HEK293T (cell line): Measurements from ENCODE around the gene KAT6B.
"Not testable (repeated sequence)": the region's sequence is repeated elsewhere in the genome, so short reads cannot be mapped to it uniquely, and the experiment has no call there.

Source experiments
- CTCF ChIA-PET: fragments of 350-600 bp; formaldehyde crosslinking; extraction: SDS; loops from one replicate; lab custom pipeline; 2021; ENCODE audit warnings: antibody characterized with exemption, inconsistent platforms; lab: Yijun Ruan, JAX
- POLR2A ChIA-PET: fragments of 350-600 bp; formaldehyde crosslinking; extraction: SDS; loops from one replicate; lab custom pipeline; 2020; ENCODE audit warnings: antibody characterized with exemption, inconsistent platforms; lab: Yijun Ruan, JAX
- DNase-seq: peaks from one replicate; pipeline ENCODE4 v3.0.0; 2012; ENCODE audit warnings: mixed read lengths; ENCODE audit errors: extremely low spot score
- ARNT ChIP-seq: fragments of 450-650 bp; IDR thresholded peaks from 2 replicates; pipeline ENCODE4 v1.6.1; 2017; ENCODE audit warnings: mild to moderate bottlenecking
- BHLHE40 ChIP-seq: fragments of 450-650 bp; IDR thresholded peaks from 2 replicates; pipeline ENCODE4 v1.6.1; 2016; ENCODE audit warnings: mild to moderate bottlenecking, moderate library complexity, borderline replicate concordance
- CTBP1 ChIP-seq: fragments of 450-650 bp; IDR thresholded peaks from 2 replicates; pipeline ENCODE4 v1.6.1; 2016; ENCODE audit warnings: borderline replicate concordance
- ELF4 ChIP-seq: fragments of 450-650 bp; IDR thresholded peaks from 2 replicates; pipeline ENCODE4 v1.6.1; 2017; ENCODE audit warnings: antibody characterized with exemption
- FOXA1 ChIP-seq: fragments of 450-650 bp; IDR thresholded peaks from 2 replicates; pipeline ENCODE4 v1.6.1; 2016; ENCODE audit warnings: mild to moderate bottlenecking
- FOXK2 ChIP-seq: fragments of 450-650 bp; IDR thresholded peaks from 2 replicates; pipeline ENCODE4 v1.6.1; 2016; ENCODE audit warnings: mild to moderate bottlenecking
- FOXM1 ChIP-seq: fragments of 450-650 bp; IDR thresholded peaks from 2 replicates; pipeline ENCODE4 v1.6.1; 2017; ENCODE audit warnings: mild to moderate bottlenecking, borderline replicate concordance
- HDGF ChIP-seq: fragments of 450-650 bp; IDR thresholded peaks from 2 replicates; pipeline ENCODE4 v1.6.1; 2017; ENCODE audit warnings: antibody characterized with exemption, borderline replicate concordance
- L3MBTL2 ChIP-seq: fragments of 450-650 bp; conservative IDR thresholded peaks from 2 replicates; pipeline ENCODE4 v1.6.1; 2016; ENCODE audit warnings: mild to moderate bottlenecking
- LEF1 ChIP-seq: fragments of 450-650 bp; IDR thresholded peaks from 2 replicates; pipeline ENCODE4 v1.6.1; 2017; ENCODE audit warnings: mild to moderate bottlenecking, borderline replicate concordance
- NFRKB ChIP-seq: fragments of 450-650 bp; IDR thresholded peaks from 2 replicates; pipeline ENCODE4 v1.6.1; 2016; ENCODE audit warnings: mild to moderate bottlenecking, moderate library complexity
- SP1 ChIP-seq: fragments of 450-650 bp; IDR thresholded peaks from 2 replicates; pipeline ENCODE4 v1.6.1; 2017
- SUZ12 ChIP-seq: fragments of 450-650 bp; IDR thresholded peaks from 2 replicates; pipeline ENCODE4 v1.6.1; 2016; ENCODE audit warnings: mild to moderate bottlenecking
- TARDBP ChIP-seq: fragments of 450-650 bp; IDR thresholded peaks from 2 replicates; pipeline ENCODE4 v1.6.1; 2016
- ZNF384 ChIP-seq: fragments of 450-650 bp; IDR thresholded peaks from 2 replicates; pipeline ENCODE4 v1.6.1; 2016
- TF ChIP-seq, protein P1 (sequence below): fragments of 450-650 bp; IDR thresholded peaks from 2 replicates; pipeline ENCODE4 v1.6.1; 2016

Gene KAT6B

DNA sequence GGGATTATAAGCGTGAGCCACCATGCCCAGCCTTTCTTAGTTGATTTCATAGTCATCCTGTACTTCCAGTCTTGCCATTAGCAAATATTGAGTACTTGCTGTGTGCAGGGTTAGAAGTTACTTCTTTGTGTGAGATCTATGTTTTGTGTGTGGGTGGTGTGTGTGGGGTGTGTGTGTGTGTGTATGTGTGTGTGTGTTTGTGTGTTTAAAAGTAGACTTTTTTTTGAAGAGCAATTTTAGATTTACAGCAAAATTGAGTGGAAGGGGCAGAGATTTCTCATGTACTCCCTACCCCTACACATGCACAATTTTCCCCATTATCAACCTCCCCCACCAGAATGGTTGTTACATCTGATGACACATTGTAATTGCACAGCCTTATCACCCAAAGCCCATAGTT lies 48.2 kb downstream of the KAT6B start:
- CTCF ChIA-PET = interaction anchor here (0.6 to 1.0 kb wide), 2 partner anchors 22 to 145 kb away, joined by 3 to 5 read pairs; no protein-coding TSS in a partner anchor
- no peak for DNase-seq
- POLR2A ChIA-PET = no interaction called here
- TF ChIP-seq SUZ12 = no peak
- no peak for TF ChIP-seq HDGF
- no peak for TF ChIP-seq BHLHE40
- TF ChIP-seq ZNF384 = no peak
- TF ChIP-seq ELF4 = no peak
- TF ChIP-seq L3MBTL2 = no peak
- no peak for TF ChIP-seq LEF1
- no peak for TF ChIP-seq CTBP1
- no peak for TF ChIP-seq FOXA1
- TF ChIP-seq, protein P1, sequence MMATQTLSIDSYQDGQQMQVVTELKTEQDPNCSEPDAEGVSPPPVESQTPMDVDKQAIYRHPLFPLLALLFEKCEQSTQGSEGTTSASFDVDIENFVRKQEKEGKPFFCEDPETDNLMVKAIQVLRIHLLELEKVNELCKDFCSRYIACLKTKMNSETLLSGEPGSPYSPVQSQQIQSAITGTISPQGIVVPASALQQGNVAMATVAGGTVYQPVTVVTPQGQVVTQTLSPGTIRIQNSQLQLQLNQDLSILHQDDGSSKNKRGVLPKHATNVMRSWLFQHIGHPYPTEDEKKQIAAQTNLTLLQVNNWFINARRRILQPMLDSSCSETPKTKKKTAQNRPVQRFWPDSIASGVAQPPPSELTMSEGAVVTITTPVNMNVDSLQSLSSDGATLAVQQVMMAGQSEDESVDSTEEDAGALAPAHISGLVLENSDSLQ = no peak

DNA sequence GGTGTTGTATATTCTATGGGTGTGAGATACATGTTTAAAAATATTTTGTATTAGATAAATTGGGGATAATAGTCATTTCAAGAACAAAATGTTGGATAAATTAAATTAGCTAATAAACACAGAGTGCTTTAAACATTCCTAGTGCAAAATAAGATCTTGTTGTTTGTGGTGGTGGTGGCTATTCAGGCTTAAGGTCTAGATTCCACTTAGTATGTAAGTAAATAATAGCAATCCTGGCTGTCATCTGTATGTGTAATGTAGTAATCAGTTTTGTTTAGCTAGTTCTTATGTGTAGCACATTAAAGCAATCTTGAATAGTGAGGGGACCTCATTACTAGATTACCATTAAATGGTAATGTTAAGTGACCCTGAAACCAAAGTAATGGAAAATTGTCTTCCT lies 48.7 kb downstream of the KAT6B start:
- no peak for DNase-seq
- ChIA-PET POLR2A (no interaction called here), CTCF (interaction anchor here (0.6 to 1.0 kb wide), 2 partner anchors 22 to 145 kb away, joined by 3 to 5 read pairs; no protein-coding TSS in a partner anchor)
- TF ChIP-seq LEF1 = no peak
- TF ChIP-seq FOXK2 = no peak
- TF ChIP-seq ZNF384 = no peak; the same call in 1 of the 2 replicates
- no peak for TF ChIP-seq FOXM1
- no peak for TF ChIP-seq FOXA1
- TF ChIP-seq, protein P1 = no peak
- no peak for TF ChIP-seq HDGF

DNA sequence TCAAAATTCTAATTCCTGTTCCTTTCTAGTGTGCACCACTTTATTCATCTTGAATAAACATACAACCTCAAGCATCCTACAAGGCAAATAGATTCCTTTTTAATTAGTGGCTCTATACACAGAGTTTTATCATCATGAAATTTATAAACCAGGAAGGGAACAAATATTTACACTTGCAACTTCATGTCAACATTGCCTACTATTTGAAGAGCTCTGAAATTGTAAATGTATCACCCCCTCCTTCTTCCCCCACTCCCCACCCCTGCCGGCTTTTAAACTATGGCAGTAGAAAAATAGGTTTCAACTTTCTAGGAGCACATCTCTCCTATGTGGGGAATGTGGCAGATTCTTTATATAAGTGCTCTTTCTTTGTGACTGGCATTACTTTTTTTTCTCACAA lies 49.6 kb downstream of the KAT6B start:
- no peak for DNase-seq
- POLR2A ChIA-PET = no interaction called here
- no peak for TF ChIP-seq ARNT
- no peak for TF ChIP-seq SP1
- no peak for TF ChIP-seq CTBP1
- no peak for TF ChIP-seq BHLHE40
- TF ChIP-seq NFRKB = no peak
- TF ChIP-seq SUZ12 = no peak
- no peak for TF ChIP-seq HDGF
- TF ChIP-seq, protein P1 = no peak
- no peak for TF ChIP-seq ELF4
- TF ChIP-seq TARDBP = no peak
- TF ChIP-seq FOXM1 = no peak
- TF ChIP-seq ZNF384 = no peak
- TF ChIP-seq FOXK2 = no peak
- no peak for TF ChIP-seq LEF1
- no peak for TF ChIP-seq L3MBTL2
- no peak for TF ChIP-seq FOXA1
- CTCF ChIA-PET = no interaction called here

DNA sequence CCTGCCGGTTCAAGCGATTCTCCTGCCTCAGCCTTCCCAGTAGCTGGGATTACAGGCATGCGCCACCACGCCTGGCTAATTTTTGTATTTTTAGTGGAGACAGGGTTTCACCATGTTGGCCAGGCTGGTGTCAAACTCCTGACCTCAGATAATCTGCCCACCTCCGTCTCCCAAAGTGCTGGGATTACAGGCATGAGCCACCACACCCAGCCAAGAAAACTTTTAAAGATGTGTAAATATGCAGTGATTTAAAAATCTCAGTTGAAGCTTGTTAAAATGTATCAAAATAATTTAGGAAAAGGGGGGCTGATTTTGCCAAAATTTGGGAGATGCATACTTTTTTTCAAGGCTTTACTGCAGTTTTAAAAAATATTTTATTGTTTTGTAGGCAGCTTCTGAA lies 50.7 kb downstream of the KAT6B start:
- DNase-seq, POLR2A ChIA-PET, CTCF ChIA-PET: not testable (repeated sequence)

DNA sequence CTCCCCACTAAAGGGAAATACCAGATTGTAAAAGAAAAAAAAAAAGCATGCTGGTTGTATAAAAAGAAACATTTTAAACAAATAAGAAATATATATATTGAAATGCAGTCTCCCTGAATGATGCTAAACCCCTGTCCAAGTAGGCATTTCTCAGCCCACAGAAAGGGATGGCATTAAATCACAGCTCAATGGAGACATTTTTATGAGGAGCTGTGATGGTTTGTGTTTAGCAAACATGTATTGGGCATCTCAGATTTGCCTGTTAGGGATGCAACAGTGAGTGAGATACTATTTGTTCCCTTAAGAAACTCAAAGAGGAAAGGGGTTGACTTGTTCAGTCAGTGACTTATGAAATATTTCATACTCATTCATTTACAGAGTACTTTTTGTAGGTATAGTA lies 51.5 kb downstream of the KAT6B start:
- CTCF ChIA-PET = no interaction called here
- no peak for DNase-seq
- no peak for TF ChIP-seq FOXK2
- TF ChIP-seq, protein P1 = peak; percentile 88
- POLR2A ChIA-PET = no interaction called here

DNA sequence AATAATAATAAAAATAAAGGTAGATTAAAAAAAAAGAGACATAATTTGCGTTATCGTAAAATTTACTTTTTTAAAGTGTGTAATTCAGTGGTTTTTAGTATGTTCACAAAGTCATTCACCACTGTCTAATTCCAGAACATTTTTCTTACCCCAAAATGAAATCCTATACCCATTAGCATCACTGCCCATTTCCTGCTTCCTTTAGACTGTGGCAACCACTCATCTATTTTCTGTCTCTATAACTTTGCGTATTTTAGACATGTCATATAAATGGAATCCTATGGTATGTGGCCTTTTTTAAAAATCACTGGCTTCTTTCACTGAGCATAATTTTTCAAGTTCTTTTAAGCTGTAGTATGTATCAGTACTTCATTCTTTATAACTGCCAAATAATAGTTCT lies 53.6 kb downstream of the KAT6B start:
- POLR2A ChIA-PET = no interaction called here
- CTCF ChIA-PET = no interaction called here
- DNase-seq = no peak
- TF ChIP-seq SUZ12 (no peak), BHLHE40 (no peak), ARNT (no peak), CTBP1 (no peak), HDGF (no peak), LEF1 (no peak), FOXA1 (no peak), ELF4 (no peak), ZNF384 (no peak), FOXK2 (no peak), L3MBTL2 (no peak)
